Activated CD4-positive, alpha-beta T cell treated with anti-CD3 and anti-CD28 coated beads for 1 hour (primary cell): ENCODE data around the gene ARHGAP15.

Experiments used
- DNase-seq: peaks from one replicate; pipeline ENCODE4 v3.0.0-alpha.2; 2020

The ARHGAP15 gene

DNA sequence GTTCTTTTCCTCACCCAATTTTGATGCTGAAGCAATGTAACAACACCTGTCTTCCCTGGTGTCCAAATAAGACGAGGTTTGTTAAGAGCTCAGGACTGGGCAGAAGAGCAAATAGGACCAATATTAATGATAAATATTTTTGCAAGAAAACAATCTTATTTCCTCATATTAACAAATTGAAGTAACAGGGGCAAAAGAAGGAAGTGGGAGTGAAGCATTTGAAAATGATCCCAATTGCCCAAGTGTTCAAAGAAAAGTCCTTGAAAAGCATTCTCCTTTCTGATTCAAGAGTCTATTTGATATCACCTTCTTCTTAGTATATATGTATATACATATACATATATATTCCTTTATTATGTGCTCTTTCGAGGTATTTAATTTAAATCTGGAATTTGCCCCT is 418.8 kb downstream of the ARHGAP15 start:
- DNase-seq: no peak

DNA sequence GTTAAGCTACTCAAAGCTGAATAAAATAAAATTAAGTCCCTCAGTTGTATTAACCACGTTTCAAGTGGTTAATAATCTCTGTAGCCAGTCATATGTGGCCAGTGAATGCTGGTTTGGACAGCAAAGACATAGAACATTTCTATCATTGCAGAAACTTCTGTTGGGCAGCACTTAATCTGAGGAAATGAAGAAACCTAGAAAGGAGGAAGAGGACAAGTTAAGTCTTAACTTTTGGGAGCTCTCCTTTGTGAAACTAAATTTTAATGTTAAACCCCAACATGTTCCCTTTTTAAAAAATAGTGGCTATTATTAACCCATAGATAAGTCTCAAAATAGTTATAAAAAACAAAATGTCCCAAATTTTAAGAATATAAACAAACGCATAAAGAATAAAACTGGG is 421.3 kb downstream of the ARHGAP15 start:
- no peak for DNase-seq

DNA sequence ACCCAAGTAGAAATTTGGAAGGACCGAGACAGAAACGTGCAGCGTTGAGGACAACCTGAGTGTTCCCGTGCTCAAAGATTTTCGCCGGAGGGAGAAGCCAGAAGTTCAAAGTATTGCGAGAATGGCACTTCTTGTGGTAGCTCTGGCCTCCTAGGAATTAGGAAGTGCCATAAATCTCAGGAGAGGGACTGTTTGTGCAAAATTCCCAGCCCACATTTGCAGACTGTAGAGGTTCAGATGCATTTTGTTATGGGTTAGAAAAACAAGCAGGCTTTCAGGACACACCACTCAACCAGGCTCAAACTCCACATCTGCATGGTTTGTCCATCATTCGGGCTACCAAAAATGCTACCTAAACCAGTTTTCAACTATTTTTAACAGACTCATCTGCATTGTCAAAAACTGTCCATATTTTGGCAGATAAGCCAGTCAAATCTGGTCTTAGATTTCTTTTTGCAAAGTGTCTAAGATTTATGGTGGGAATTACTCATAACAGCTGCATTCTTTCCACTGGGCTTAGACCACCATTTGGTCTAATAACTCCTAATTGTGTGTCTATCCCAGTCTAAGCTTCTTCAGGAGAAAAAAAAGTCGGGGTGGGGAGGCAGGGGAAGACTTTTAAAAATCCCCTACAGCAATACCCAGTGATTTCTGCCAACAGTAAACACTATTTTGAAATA is 422.9 kb downstream of the ARHGAP15 start:
- no peak for DNase-seq

DNA sequence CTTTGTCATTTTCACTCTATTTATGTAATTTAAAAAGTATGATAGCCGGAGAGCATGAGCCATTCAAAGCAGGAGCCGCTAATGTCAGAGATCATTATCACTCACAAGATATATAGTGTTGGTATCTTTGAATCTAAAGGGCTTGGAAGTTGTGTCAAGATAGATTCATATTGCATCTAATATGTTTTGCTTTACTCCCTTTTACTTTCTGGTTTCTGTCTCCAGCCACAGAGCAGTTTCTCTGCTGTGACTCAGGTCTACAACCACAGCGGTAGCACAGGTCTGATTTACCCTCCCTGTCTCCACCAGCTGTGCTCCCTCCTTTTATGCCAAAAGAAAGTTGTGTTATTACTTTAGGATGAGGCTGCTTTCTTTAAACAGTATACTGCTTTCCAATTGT is 424.0 kb downstream of the ARHGAP15 start:
- no peak for DNase-seq

DNA sequence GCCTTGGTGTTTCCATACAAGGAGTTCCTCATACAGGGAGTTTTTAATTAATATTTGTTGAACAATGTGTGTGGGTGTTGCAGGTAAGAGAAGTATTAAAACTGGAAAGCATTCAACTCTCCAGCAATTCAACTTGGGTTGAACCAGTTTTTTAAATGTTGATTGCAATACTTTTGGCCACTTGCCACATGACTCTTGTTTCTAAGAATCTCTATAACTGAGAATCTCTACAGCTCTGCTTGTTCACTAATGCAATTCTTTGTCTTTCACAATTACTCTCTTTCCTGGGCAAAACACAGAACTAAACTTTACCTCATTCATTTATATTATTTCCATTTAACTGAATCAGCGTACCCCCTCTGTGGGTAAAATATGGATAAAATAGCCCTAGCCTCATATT is 429.4 kb downstream of the ARHGAP15 start:
- no peak for DNase-seq

DNA sequence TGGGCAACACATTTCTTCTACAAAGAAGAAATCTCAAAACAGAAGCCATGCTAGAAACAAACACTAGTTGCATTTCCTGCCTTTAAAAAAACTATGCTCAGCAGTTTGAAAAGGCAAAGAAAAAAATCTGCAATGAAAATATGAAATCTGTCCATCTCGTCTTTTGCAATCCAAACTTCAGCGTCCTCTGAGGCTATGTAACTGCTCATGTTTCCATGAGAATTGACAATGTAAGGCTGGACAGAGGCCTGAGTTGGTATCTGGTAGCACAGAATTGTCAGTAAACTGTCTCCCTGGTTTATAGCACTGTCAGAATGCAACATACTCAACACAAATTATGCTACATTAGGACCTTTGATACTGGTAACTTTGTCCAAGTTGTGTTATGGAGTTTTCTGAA is 429.9 kb downstream of the ARHGAP15 start:
- no peak for DNase-seq

DNA sequence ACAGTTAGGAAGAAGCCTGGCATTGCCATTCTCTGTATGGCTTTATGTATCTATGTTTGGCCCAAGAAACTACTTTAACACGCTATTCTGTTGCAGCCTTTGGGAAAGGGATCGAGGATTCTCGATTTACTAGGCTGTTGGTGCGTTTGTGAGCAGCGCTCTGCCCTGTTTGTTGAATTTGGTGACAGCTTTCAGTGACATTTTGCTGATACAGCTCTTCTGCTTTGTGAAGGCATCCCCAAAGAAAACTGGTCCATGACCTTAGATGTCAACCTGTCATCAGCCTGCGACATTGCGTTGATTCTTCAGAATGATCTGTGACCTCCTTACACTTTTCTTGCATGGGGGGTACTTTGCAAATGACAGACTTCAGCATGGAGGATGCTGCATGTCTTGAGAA is 431.5 kb downstream of the ARHGAP15 start:
- no peak for DNase-seq

DNA sequence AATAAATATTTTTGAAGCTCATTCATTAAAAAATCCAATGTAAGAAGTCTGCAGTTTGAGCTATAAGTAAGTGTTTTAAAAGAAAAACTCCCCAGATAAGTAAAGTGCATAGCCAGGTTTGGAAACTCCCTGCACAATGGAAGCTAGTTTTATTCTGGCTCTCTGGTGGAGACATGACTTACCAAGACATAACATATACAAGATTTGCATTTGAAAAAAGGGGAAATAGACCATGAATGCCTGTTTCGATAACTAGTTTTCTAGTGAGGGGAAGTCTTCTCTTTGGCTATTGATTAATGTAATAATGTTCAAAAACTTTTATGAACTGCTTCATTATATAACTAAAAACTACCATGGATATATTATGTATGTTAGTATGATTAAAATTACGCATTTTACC is 435.2 kb downstream of the ARHGAP15 start:
- no peak for DNase-seq

DNA sequence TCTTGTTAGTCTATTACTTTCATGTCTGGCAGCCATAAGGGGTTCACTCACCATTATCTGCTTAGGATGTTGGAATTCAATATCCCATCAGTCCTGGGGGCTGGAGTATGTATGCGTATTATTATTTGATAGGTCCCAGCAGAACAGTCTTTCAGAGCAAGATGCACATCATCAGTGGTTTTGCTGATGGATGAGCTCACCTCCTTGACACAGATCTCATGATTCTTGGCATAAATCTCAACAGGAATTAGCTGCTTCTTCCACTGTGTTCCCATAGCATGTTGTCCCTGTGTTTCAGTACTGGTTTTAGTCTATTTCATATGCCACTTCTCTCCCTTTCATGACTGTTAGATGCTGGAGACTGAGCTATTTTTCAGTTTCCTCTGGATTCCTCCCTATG is 442.5 kb downstream of the ARHGAP15 start:
- no peak for DNase-seq

DNA sequence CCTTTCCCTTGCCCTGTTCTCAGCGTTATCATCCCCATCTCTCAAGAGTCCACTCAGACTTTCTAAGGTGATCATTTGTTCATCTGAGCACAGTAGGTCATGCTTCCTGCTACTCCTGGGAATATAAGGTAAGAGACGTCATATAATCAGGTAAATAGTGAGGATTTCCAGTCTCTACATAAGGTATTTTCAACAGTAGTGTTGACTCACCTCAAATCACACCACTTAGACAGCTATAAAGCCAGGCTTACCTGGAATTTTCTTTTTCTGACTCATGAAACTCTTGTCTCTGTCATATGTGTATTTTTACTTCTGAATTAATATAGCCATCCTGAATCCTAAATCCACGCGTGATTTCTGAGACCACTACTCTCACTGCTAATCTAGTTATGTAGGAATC is 443.2 kb downstream of the ARHGAP15 start:
- DNase-seq: no peak

DNA sequence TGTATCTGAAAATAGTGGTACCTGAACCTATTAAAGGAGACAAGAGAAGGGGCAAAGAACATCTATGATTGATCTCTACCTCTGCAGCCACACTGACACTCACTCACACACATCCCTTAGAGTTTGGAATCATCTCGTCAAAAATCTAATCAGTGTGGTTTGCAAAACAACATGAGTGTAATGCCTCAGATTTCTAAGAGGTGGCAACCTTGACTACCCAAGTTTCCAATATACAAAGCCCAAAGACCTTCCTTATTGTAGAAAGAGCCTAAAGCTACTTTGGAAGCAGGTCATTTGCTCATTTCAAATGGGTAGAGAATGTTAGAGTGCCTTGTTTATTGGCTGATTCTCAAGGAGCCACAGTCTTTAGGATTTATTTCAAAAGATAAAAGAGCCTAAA is 444.9 kb downstream of the ARHGAP15 start:
- no peak for DNase-seq

DNA sequence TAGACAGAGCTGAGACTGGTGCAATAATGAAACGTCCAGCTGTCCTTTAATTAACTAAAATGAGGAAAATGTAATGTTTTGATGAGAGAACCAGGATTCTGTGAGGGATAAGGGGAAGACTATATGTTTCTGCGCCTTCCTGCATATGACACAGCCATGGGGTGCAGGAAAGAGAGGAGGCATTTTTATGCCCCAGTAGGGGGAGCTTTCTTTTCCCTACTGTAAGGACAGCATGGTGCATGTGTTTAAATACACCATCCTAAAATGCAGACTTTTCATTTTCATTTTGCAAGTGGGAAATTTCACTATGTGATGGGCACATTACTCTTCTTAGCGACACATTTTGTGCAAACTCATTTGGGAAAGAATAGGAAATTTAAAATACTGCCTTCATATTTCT is 446.1 kb downstream of the ARHGAP15 start:
- DNase-seq: no peak

DNA sequence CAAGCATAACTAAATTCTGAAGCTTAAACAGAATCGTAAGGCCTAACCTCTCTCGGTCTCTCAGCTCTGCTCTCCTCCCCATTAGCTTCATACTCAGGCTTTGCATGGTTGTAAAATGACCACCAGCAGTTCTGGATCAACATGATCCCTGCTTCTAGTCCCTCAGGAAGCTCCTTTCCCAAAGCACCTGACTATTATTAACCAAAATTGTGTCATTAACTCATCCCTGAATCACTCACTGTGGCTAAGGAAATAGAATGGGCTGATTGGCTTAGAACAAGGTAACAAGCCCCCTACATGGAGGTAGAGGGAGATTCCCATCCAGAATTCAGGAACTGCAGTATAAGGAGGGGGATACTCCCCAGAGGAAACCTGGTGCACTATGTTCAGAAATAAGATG is 448.3 kb downstream of the ARHGAP15 start:
- no peak for DNase-seq

DNA sequence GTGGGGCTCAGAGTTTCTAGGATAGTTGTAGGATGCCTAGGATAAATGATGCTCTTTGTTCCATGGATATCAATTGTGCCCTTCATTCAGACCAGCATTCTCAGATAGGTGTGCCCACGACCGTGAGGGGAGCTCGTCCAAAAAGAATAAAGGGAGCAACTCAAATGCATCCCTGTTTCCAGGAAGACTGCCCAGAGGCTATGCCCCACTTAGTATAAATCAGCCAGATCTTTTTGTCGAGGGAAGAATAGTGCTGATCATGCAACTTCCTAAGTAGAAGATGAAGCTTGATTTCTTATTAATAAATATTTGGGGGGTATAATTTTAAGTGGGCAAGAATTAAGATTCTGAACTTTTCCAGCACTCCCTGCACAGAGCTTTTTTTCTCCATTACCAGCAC is 450.2 kb downstream of the ARHGAP15 start:
- DNase-seq: no peak

DNA sequence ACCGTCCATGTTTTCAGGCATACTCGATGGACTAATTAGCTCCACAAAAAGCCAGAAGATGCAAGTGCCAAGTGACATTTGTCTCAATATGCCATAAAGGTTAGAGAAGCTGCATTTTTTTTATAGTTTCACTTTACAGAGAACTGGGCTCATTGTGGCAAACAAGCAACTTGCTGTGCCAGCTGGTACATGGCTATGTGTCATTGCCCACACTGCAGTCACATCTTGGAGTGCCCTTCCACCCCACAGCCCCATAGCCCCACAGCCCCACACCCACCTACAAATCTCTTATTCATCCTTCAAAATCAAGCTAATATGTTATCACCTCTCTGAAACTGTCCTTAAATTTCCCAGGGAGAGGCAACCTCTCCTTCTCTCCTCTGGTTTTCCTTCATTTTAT is 451.9 kb downstream of the ARHGAP15 start:
- DNase-seq: no peak

DNA sequence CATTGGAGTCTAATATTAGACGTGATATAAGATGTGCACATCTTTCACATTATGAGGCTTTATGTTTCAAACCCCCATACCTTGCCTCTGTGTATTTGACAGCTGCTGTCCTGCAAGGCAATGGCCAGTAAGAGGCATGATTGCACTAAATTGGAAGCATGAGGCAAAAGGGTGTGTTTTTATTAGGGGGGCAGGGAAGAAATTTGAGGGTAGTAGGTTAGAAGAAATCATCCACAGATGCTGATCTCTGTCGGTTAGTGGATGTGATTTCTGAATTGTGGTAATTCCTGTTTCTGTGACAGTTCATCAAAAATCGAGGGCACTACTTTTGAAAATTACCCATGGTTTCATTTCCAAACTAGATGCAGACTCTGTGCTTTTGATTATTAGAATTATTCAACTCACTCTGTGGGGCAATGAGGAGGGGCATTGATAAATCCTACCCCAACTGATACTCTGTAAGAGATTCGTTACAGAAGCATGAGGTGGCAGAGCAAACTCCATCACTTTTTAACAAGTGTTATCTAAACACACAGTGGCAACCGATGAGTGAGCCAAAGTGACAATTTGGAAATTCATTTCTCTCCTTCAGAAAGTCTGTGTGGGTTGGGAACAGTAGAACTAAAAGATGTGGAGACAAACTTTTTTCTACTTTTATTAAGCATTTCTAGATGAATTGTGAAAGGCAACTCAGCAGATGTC is 453.0 kb downstream of the ARHGAP15 start:
- no peak for DNase-seq

DNA sequence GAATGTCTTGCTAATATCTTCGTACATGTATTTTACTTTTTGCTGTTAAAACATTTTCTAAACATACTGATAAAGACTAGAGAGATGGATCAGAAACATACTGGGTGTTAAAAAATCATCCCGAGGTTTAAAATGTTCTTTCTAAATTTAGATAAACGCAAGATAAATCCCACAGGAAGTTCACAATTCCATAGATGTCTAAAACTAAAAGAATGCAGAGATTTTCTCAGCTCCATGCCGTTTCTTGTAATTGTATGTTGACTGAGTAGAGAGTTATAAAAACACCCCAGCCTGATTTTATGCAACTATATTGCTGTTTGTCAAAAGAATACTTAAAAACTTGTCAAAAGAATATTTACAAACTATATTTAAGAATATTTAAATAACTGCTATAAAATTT is 455.7 kb downstream of the ARHGAP15 start:
- DNase-seq: no peak

DNA sequence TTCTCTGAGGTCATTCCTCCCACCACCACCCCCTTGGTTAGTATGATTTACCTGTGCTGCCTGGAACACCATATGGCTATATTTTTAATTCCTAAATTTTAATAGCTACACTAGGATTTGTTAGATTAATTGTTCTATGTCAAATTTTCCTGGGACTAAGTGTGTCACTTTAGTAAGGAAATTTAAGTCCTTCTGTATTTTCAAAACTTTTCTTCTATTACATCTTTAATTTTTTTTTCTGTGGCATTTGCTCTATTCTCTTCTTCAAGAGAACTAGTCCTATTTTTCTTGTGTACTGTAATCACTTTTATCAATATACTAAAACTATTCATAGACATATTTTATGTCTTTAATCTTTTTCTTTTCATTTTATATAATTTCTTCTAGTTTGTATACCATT is 456.9 kb downstream of the ARHGAP15 start:
- DNase-seq: no peak

DNA sequence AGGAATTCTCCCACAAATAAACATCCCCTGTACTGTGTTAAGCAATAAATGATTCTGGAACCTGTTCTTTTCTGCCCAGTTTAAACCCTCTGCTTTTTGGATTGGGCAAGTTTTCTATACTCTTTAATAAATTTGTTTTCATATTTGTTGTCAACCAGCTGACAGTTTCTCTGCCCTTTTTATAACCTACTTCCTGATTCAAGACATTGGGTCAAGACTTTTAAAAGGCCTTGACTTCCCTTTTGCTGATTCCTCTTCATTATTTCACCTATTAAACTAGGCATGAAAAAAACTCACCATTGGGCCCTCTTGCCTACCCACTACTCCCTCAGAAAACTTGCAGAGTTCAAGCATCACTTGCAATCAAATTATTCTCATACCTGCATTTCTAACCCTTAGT is 459.5 kb downstream of the ARHGAP15 start:
- DNase-seq: no peak

DNA sequence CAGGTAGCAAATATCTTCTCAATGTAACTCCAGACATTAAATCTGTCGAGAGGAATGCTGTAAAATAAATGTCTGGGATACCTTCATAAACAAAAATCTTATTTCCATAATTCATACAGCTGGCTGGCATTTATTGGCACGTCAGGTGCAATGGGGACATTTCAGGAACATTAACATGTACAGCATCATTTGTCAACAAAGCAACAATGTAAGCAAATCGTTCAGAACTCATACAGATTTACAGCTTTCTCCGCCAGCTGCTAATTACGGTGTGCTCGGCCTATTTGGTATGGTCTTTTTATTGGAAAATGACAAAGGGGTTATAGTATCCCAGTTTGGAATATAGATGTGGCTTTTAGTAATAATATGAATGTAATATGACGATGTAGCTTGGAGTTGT is 464.9 kb downstream of the ARHGAP15 start:
- no peak for DNase-seq

DNA sequence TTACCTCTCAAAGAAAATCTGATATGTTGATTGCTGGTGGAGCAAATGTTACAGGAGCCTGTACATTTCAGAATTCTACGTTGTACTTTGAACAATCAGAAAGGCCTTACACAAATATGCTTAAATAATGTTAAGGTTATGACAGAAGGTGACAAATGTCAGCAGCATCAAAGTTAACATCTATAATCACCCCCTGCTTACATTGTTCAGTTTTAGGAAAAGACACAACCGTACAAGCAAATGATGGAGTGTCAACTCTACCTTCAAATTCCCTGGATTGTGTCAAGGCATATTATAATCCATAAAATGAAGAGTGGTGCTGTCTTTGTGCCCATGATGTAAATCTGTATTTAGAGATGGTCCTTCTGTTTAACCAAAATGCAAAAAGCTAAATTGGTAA is 465.5 kb downstream of the ARHGAP15 start:
- DNase-seq: no peak

DNA sequence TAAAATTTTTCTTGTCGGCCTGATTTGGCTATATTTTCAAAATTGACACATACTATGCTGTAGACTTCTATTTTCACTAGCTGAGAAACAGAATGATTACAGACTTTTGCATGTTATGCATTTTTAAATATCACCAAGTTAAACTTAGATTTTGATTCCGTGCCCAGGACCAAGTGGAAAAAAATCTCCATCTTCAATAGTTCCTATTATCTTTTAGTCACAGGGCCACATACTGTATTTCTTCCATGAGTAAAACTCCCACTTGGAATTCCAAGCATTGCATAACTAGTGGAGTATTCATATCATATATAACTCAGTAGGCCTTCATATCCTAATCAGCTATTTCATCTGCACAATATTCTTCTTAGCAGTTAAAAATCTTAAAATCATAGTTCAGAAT is 470.9 kb downstream of the ARHGAP15 start:
- no peak for DNase-seq

DNA sequence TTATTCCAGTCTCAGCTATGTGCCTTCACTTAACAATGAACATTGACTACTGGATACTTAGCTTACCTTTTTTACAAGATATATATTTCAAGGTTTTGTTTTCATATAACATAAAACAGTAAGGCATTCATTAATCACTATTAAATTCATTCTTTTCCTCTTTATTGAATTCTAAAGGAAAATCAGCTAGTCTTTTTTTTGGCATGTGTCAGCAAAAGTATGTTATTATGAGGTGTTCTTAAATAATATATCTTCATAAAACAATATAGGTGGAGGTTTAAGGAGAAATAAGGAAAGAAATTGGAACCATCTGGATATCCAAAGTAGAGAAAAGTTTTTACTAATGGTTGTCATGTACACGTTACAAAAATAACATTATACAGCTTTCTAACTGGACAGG is 472.6 kb downstream of the ARHGAP15 start:
- no peak for DNase-seq

DNA sequence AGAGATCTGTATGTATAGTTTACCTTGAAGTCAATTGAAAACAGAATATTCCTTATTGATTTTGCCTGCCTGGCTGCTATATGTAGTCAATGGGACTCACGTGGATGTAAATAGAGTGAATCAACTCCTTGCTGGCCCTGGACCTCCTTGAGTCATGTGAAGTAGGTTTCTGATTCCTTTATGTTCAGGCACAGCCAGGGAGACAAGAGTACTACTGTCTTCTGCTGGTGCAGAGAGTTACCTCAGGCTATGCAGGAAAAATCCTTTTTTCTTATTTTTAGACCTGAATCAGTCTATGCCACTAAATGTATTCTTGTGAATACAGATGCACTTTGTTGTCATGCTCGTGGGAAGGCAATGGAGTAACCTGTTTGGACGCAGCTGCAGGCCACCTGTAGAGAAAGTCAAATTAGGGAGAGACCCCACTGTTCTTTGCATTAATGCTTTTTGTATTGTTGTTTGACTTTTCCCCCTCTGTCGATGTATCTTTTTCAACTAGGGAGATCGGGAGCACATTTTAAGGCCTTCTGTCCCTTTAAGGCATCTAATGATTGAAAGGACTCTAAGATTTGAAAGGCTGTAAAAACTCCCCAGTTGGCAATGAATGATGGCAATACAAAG is 473.9 kb downstream of the ARHGAP15 start:
- DNase-seq: no peak
